Activated naive CD4-positive, alpha-beta T cell treated with anti-CD3 and anti-CD28 coated beads, Interleukin-2, amount 50 U/mL, for 24 hours (primary cell): Measurements from ENCODE around the gene PIK3R6.
A peak's percentile ranks its signal among the peaks of the same experiment; 100 is the strongest.

ENCODE experiments used
- H3K27ac Mint-ChIP-seq: one replicate; pipeline ENCODE4 v1.8.0; 2021; ENCODE audit warnings: mild to moderate bottlenecking, mixed read lengths
- H3K27me3 Mint-ChIP-seq: one replicate; pipeline ENCODE4 v1.8.0; 2021; ENCODE audit warnings: mixed read lengths
- H3K36me3 Mint-ChIP-seq: one replicate; pipeline ENCODE4 v1.8.0; 2021; ENCODE audit warnings: mixed read lengths
- H3K4me1 Mint-ChIP-seq: one replicate; pipeline ENCODE4 v1.8.0; 2021; ENCODE audit warnings: mixed read lengths
- H3K4me3 Mint-ChIP-seq: one replicate; pipeline ENCODE4 v1.8.0; 2021; ENCODE audit warnings: mild to moderate bottlenecking, mixed read lengths
- H3K9me3 Mint-ChIP-seq: one replicate; pipeline ENCODE4 v1.8.0; 2021; ENCODE audit warnings: mixed read lengths

Gene PIK3R6, protein sequence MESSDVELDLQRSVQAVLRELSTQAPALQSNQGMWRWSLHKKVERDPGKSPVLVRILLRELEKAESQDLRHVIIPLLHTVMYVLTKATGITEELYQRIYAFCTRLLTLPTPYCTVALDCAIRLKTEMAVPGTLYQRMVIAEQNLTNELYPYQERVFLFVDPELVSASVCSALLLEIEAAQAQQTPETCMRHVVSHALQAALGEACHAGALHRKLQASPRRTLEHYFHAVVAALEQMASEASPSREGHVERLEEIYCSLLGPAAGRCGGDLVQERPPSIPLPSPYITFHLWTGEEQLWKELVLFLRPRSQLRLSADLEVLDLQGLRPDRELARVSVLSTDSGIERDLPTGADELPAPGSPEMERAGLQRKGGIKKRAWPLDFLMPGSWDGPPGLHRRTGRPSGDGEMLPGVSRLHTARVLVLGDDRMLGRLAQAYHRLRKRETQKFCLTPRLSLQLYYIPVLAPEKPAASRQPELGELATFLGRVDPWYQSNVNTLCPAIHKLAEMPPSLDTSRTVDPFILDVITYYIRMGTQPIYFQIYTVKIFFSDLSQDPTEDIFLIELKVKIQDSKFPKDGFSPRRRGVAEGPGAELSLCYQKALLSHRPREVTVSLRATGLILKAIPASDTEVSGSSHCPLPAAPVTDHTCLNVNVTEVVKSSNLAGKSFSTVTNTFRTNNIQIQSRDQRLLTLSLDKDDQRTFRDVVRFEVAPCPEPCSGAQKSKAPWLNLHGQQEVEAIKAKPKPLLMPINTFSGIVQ

DNA sequence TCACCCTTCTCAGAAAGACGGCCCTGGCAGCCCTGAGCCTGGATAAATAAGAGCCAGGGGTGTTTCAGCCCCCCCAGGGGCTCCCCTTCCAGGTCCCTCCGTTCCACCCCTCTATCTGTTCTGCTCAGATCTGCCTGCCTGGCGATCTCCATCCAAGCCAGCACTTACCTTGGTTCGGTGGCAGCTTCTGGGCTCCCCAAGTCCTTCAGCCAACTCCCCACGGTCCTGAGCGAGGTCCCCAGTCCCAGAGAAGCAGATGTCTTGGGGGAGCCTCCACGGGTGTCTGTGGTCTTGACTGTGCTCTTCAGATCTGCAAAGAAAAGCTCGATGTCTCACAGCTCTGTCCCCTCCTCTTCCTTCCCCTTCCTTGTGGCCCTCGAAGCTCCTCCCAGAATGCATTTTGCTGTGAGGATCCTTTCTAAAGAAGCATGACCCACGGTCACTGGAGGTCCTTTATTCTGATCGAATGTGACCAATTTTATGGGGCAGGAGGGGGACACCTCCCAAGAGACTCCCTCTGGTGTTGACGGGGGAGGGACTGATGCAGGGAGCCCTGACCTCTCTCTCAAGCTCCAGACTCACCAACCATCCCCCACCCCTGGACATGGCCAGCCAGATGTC lies at the start of gene PIK3R6:
TSS of gene PIK3R6 (minus strand) at position 314 of the 621 bp plus-strand sequence. CDS start 17,880 bp downstream, outside the sequence.
- Mint-ChIP-seq H3K36me3 (peaks cover 2% of the 10 kb centered on the region), H3K9me3 (no peaks in the 10 kb centered on the region), H3K4me3 (peak within 1 kb of the TSS; percentile 73), H3K27ac (peak within 1 kb of the TSS; percentile 38), H3K4me1 (peaks cover 25% of the 10 kb centered on the region), H3K27me3 (no peaks in the 10 kb centered on the region)

DNA sequence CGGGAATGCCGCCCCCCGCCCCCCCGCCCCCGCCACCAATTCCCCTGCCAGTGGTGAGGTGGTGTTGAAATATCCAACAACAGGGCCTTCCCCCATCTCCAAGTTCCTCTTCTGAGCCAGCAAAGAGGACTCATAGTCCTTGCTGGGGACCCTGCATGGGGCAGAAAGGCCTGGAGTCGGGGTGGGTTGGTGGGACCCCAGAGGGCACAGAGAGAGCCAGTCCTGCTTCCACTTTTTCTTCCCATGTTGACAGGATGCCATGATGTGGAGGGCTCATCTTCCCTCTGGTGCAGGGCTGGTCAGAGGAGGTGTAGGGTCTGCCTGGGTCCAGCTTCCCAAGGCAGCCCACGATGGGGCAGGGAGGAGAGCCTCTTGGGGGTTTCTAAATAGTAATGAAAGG lies 49.0 kb upstream of the PIK3R6 start:
- H3K27me3 Mint-ChIP-seq: no peaks in the 10 kb centered on the region
- H3K9me3 Mint-ChIP-seq: no peaks in the 10 kb centered on the region
- peaks cover 16% of the 10 kb centered on the region for H3K36me3 Mint-ChIP-seq
- H3K4me1 Mint-ChIP-seq: peaks cover 43% of the 10 kb centered on the region
- H3K4me3 Mint-ChIP-seq: no peak overlapping the region
- H3K27ac Mint-ChIP-seq: peak overlapping the region; percentile 51

DNA sequence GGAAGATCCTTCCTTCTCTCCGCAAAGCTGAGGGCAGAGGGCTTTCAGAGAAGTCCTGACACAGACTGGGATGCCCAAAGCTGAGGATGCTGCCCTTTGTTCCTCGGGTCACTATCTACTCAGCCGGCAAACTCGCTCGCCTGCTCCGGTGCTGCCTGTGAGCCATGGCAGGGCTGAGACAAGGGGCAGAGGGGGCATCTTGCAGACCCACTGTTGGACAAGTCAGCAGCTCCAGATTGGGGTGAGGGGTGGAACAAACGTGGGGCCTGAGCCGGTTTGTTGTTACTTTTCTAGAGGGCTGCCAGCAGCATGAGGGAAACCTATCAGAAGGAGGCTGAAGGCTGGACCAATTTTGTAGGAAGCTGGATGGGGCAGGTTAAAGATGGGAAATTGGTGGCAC lies 47.1 kb upstream of the PIK3R6 start:
- Mint-ChIP-seq H3K4me3 (no peak overlapping the region), H3K27ac (peak overlapping the region; percentile 81), H3K27me3 (no peaks in the 10 kb centered on the region)

DNA sequence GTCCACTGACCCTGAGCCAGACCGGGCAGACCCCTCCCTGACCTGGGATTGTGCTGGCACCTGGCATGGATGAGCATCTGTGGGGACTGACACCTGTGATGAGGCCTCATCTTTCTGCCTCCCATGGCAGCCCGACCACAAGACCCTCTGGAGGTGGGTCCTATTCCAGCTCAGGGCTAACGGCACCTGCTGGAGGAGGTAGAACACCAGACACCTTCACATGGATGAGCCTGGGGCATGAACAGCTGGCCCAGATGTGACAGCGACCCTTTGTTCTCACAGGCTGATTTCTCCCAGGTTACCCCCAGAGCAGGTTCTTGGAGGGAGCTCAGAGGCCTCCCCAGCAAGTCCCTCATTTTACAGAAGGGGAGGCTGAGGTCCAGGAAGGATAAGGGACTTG lies 46.4 kb upstream of the PIK3R6 start:
- no peak overlapping the region for H3K27ac Mint-ChIP-seq
- H3K4me3 Mint-ChIP-seq: no peak overlapping the region
- H3K9me3 Mint-ChIP-seq: no peaks in the 10 kb centered on the region
- peaks cover 16% of the 10 kb centered on the region for H3K36me3 Mint-ChIP-seq
- H3K4me1 Mint-ChIP-seq: peaks cover 29% of the 10 kb centered on the region
- H3K27me3 Mint-ChIP-seq: no peaks in the 10 kb centered on the region

More for the DNA sequence above, 47.1 kb upstream of the PIK3R6 start:
- Mint-ChIP-seq H3K4me1 (peaks cover 36% of the 10 kb centered on the region), H3K36me3 (peaks cover 17% of the 10 kb centered on the region), H3K9me3 (no peaks in the 10 kb centered on the region)

DNA sequence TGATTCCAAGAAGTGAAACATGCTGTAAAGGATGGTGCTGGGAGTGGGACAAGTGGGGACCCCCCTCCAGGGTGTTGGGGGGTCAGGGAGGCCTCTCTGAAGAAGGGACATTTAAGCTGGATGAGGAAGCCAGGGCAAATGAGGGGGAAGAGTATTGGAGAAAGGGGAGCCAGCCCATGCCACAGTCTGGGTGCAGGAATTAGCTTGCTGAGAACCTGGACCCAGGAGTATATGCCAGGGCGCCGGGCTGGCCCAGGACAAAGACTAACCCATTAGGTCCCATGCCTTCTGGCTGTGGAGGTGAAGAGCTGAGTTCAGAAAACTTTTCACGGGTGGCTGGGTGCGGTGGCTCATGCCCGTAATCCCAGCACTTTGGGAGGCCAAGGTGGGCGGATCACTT lies 45.6 kb upstream of the PIK3R6 start:
- Mint-ChIP-seq H3K27ac (no peak overlapping the region), H3K4me1 (peaks cover 26% of the 10 kb centered on the region), H3K9me3 (no peaks in the 10 kb centered on the region), H3K27me3 (no peaks in the 10 kb centered on the region), H3K4me3 (no peak overlapping the region), H3K36me3 (peaks cover 19% of the 10 kb centered on the region)

DNA sequence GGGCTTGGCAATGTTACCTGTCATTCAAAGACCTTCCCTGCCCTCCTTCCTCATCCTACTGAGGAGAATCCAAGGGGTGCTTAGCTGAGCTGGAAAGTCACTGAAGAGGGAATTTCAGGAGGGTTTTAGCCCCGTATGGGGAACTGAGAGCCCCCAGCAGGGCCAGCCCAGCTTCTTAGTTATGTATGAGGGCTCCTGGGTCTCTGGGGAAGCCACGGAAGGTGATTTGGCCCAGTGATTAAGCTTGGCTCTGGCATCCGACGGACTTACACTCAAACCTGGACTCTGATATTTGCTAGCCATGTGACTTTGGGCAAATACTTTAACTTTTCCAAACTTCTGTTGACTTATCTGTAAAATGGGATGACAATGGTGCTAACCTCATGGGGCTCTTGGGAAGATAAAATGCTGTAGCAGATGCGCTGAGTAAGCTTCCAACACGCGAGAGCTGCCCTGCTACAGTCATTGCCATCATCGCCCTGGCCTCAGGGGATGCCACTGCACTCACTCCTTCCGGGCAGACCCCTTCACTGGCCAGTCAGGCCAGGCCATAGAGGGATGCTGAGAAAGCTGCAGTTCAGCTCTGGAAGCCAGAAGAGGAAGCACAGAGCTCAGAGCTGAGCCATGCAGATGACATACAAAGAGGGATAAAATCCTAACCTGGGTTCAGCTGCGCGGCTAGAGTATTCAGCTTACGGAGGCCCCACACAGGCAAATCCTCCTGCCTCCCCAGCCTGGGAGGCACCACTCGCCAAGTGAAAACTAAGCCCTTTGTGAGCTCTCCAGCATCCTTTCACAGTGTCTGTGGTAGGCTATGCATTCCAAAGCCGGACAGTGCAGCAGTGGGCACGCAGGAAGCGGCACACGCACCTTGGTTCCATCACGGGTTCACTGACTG lies 44.9 kb upstream of the PIK3R6 start:
- Mint-ChIP-seq H3K27ac (peak overlapping the region; percentile 76), H3K4me3 (no peak overlapping the region), H3K27me3 (no peaks in the 10 kb centered on the region), H3K36me3 (peaks cover 18% of the 10 kb centered on the region), H3K4me1 (peaks cover 26% of the 10 kb centered on the region), H3K9me3 (no peaks in the 10 kb centered on the region)

DNA sequence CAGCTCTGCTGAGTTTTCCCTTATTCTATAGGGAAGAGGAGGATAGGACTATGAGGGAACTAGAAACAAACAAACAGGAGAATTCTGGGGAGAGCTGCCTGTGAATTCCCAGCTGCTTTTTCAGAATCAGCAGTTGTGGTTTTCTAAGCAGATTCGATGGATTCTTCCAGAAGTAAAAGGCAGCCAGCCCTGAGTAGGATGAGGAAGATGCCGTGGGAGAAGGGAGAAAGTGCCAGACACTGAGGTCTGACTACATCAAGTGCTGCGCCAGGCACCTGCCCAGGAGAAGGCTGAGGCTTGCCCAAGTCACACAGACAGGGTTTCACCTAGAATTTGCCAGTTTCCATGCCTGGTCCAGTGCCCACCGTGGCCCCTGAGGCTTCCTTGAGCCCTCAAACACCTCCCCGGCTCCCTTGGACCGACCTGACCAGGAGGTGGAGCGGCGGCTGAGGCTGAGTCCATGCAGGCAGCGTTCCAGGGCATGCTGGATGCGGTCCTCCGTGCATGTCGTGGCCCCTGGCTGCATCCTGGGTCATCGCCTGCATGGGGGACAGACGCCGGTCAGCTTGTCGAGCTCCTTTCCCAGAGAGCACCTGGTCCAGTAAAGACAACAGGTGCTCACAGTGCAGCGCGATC lies 43.6 kb upstream of the PIK3R6 start:
- Mint-ChIP-seq H3K27ac (no peak overlapping the region), H3K36me3 (peaks cover 14% of the 10 kb centered on the region), H3K4me1 (peaks cover 18% of the 10 kb centered on the region), H3K27me3 (no peaks in the 10 kb centered on the region), H3K4me3 (no peak overlapping the region), H3K9me3 (no peaks in the 10 kb centered on the region)

DNA sequence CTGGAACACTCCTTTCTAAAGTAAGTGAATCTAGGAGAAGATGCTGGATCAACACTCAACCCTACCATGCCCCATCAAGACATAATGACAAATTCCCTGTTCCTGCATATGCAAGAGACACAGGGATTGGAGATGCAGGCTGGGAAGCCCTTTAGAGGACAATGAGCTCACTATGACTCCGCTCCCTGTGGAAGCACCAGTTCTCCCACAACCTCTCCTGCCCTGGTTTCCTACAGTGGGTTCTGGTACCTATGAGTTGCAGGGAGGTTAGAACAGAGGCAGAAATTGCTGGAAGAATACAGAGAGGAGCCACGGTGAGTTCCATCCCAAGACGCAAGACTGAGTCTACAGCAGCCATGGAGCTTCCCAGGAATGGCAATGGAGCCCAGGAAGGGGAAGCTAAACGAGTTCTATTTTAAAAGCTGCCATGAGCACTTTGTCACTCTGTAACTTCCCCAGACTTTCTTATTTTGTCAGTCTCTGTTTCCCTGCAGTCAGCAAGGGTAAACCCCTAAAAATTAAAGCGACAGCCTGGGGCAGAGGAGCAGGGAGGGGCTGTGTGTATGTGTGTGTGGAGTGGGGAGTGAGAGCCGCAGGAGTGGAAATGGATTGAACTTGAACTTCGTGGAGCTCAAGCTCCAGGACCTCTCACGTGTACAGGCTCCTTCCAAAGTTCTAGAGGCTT lies 42.3 kb upstream of the PIK3R6 start:
- H3K27me3 Mint-ChIP-seq: no peaks in the 10 kb centered on the region
- peaks cover 16% of the 10 kb centered on the region for H3K4me1 Mint-ChIP-seq
- no peak overlapping the region for H3K4me3 Mint-ChIP-seq
- no peaks in the 10 kb centered on the region for H3K9me3 Mint-ChIP-seq
- H3K27ac Mint-ChIP-seq: peak overlapping the region; percentile 41
- peaks cover 16% of the 10 kb centered on the region for H3K36me3 Mint-ChIP-seq

DNA sequence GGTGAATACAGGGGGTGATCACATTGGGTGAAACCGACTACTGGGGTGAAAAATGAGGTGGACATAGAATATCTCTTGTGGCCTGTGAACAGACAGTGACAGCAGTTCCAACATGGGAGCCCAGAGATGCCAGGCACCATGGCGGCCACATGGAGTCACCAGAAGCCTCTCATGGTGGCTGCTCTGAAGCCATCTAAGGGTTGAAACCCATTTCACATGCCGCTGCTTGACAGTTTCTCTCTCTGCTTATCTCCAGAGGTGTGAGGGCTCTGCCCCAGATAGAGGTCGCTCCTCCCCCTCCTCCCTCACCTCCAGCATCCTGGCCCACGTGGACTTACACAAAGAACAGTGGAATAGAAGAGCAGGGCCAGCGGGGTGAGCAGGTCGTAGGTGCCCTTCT lies 37.9 kb upstream of the PIK3R6 start:
- H3K36me3 Mint-ChIP-seq: peaks cover 29% of the 10 kb centered on the region
- H3K27ac Mint-ChIP-seq: peak overlapping the region; percentile 55
- no peak overlapping the region for H3K4me3 Mint-ChIP-seq
- H3K9me3 Mint-ChIP-seq: no peaks in the 10 kb centered on the region
- peaks cover 29% of the 10 kb centered on the region for H3K4me1 Mint-ChIP-seq
- no peaks in the 10 kb centered on the region for H3K27me3 Mint-ChIP-seq

DNA sequence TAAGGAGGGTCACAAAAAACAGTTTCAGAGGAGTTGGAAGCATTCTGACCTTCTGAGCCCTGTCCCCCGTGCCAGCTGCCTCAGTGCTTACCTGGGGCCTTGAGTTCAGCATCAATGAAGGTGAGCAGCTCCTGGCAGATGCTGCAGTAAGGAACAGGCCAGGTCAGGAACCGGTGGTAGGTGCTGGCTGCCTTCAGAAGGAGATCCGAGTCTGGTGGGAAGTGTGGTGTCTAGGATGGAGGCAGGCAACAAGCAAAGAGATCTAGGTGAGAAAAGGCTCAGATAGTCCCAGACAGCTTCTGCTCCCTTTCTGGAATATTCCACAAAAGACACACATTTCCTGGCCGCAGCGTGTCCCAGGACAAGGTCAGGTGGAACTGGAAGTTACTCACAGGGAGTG lies 37.2 kb upstream of the PIK3R6 start:
- Mint-ChIP-seq H3K27me3 (no peaks in the 10 kb centered on the region), H3K36me3 (peaks cover 29% of the 10 kb centered on the region), H3K4me1 (peaks cover 35% of the 10 kb centered on the region), H3K9me3 (no peaks in the 10 kb centered on the region), H3K4me3 (no peak overlapping the region), H3K27ac (no peak overlapping the region)

DNA sequence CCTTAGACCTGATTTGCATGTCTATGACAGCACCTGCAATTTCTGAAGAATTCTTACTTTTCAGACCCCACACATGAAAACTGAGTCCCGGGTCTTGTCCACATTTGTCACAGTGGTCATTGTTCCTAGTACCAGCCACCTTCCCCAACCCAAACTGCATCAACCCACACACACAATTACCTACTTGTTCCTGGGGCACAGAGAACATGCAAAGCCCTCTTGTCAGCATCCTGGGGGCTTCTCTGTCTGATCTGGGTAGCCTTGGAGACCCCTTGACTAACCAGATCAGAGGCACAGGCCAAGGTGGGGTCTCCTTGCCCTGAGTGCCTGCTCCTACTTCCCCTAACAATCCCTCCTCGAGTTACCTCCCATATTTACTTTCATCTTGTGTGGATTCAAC lies 36.7 kb upstream of the PIK3R6 start:
- Mint-ChIP-seq H3K4me1 (peaks cover 40% of the 10 kb centered on the region), H3K36me3 (peaks cover 30% of the 10 kb centered on the region), H3K9me3 (no peaks in the 10 kb centered on the region), H3K4me3 (no peak overlapping the region), H3K27me3 (no peaks in the 10 kb centered on the region), H3K27ac (no peak overlapping the region)

DNA sequence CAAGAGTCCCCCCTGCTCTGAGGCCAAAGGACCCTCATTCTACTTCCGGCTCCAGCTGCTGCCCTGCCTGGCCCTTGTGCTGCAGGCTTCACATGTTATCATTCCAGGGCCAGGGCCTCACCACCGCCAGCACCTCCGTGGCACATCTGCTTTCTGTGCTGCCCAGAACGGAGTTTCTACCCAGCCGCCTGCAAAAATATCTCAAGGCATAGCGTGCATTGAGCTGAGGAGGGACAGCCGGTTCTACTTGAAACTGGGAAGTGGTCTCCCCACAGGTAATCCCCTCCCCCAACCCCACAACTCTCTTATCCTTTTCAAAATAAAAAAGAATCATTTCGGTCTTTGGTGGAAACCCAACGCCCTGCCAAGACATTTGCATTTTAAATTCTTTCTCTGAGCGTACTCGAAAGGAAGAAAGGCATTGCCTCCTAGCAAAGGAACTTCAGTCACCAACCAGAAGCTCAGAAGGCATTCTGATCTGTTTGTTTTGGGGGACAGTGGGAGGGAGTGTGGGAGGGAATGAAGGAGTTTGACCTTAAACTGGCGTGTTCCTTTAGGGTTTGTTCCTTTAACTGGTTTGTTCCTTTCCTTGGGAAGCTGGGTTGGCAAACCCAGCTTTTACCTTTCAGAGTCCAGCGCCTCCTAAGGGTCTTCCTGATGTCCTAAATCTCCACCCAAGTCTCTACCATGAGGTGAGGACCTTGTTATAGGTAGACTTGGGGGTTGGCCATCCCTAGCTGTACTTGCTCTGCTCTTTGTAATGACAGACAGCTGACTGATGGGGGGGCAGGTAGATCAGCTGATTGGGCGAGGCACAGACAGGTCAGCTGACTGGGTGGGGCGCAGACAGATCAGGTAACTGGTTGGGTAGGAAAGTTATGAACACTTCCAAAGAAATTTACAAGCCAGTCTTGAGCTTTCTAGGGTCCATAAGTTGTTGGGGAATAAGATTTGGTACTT lies 33.4 kb upstream of the PIK3R6 start:
- Mint-ChIP-seq H3K36me3 (peaks cover 29% of the 10 kb centered on the region), H3K27ac (peak overlapping the region; percentile 43), H3K4me3 (peak overlapping the region; percentile 56)

DNA sequence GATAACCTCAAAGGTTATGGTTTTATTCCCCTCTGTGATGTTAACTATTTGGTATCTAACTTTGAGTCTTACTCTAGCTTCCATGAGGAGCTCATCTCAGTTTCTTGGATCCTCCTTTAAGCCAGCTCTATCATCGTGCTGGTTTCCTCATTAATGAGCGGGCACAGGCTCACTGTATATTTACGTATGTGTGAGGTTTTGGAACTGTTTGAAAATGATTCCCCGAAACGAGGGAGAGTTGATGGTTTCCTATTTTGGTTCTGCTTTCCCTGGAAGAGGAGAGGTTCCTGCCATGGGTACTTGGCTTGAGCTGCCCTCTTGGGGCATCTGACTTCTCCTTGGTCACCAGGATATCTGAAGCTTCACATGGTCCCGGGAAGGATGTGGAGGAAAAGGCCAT lies 32.7 kb upstream of the PIK3R6 start:
- peak overlapping the region; percentile 56 for H3K4me3 Mint-ChIP-seq
- no peaks in the 10 kb centered on the region for H3K27me3 Mint-ChIP-seq
- no peaks in the 10 kb centered on the region for H3K9me3 Mint-ChIP-seq
- peaks cover 26% of the 10 kb centered on the region for H3K36me3 Mint-ChIP-seq
- peaks cover 76% of the 10 kb centered on the region for H3K4me1 Mint-ChIP-seq
- peak overlapping the region; percentile 77 for H3K27ac Mint-ChIP-seq

More for the DNA sequence above, 33.4 kb upstream of the PIK3R6 start:
- H3K27me3 Mint-ChIP-seq: no peaks in the 10 kb centered on the region
- no peaks in the 10 kb centered on the region for H3K9me3 Mint-ChIP-seq
- H3K4me1 Mint-ChIP-seq: peaks cover 73% of the 10 kb centered on the region
